Kidney epithelial cell (primary cell): ENCODE data around the gene SLC38A3. TPM values are rescaled to one million over a fixed set of nuclear protein-coding genes. Genes with fewer than 3 reads are reported as not detected.
"Not testable (repeated sequence)": the region's sequence is repeated elsewhere in the genome, so short reads cannot be mapped to it uniquely, and the experiment has no call there.

Experiments used
- DNase-seq: peaks from one replicate; pipeline ENCODE4 v3.0.0-alpha.2; 2010; ENCODE audit warnings: low read depth
- H3K27me3 ChIP-seq: 2 replicates; pipeline ENCODE4 v1.6.0; 2011; ENCODE audit warnings: low read length; ENCODE audit not compliant: control insufficient read depth, insufficient read depth
- H3K36me3 ChIP-seq: 2 replicates; pipeline ENCODE4 v1.5.1; 2011; ENCODE audit warnings: low read length; ENCODE audit not compliant: control insufficient read depth, insufficient read depth
- H3K4me3 ChIP-seq: 2 replicates; pipeline ENCODE4 v1.5.1; 2011; ENCODE audit warnings: low read depth, mild to moderate bottlenecking, control low read depth, low read length
- CTCF ChIP-seq: IDR thresholded peaks from 2 replicates; pipeline ENCODE4 v1.5.1; 2011; ENCODE audit warnings: mild to moderate bottlenecking, moderate library complexity, low read length, control low read depth, inconsistent platforms; ENCODE audit not compliant: insufficient read depth, poor library complexity, severe bottlenecking
- total RNA-seq: library from RNA; depleted of rRNA; stranded (reverse); fragments of >200 nt; gene quantifications from 2 replicates; pipeline ENCODE4 v1.2.3, GENCODE V29; 2015

Gene SLC38A3
- total RNA-seq, 1 donor from 2014 or later, result 0.13 TPM

- TF ChIP-seq CTCF, result no peak
- H3K27me3 ChIP-seq, result no peaks in the 10 kb centered on the region
- no peak overlapping the region for H3K4me3 ChIP-seq
- DNase-seq, result no peak
- H3K36me3 ChIP-seq, result peaks cover 11% of the 10 kb centered on the region
Measured at GRCh38 chr3:50259432-50260026, 54.5 kb downstream of the SLC38A3 start.

GRCh38 chr3:50260027-50260941 lies 55.2 kb downstream of the SLC38A3 start:
- no peak for DNase-seq
- Histone ChIP-seq H3K4me3 (peak overlapping the region; percentile 48), H3K36me3 (peaks cover 10% of the 10 kb centered on the region), H3K27me3 (no peaks in the 10 kb centered on the region)
- TF ChIP-seq CTCF, result peak; percentile 49

- Histone ChIP-seq H3K27me3 (no peaks in the 10 kb centered on the region), H3K4me3 (no peak overlapping the region)
- TF ChIP-seq CTCF, result no peak
Measured at GRCh38 chr3:50260942-50261441, 55.9 kb downstream of the SLC38A3 start.

GRCh38 chr3:50261505-50261904 lies 56.4 kb downstream of the SLC38A3 start:
- no peak for TF ChIP-seq CTCF
- no peaks in the 10 kb centered on the region for H3K27me3 ChIP-seq
- no peak overlapping the region for H3K4me3 ChIP-seq
- DNase-seq, result no peak
- peaks cover 8% of the 10 kb centered on the region for H3K36me3 ChIP-seq

More at GRCh38 chr3:50260942-50261441, 55.9 kb downstream of the SLC38A3 start:
- no peak for DNase-seq
- peaks cover 10% of the 10 kb centered on the region for H3K36me3 ChIP-seq

- not testable (repeated sequence) for DNase-seq, H3K27me3 ChIP-seq, H3K36me3 ChIP-seq, H3K4me3 ChIP-seq
Measured at GRCh38 chr3:50262200-50262599, 57.1 kb downstream of the SLC38A3 start.

- no peaks in the 10 kb centered on the region for H3K27me3 ChIP-seq
- H3K36me3 ChIP-seq, result peaks cover 2% of the 10 kb centered on the region
- H3K4me3 ChIP-seq, result no peak overlapping the region
- no peak for TF ChIP-seq CTCF
- no peak for DNase-seq
Measured at GRCh38 chr3:50262778-50263177, 57.7 kb downstream of the SLC38A3 start.
